ENCODE data around the gene KLHL5.
A peak's percentile ranks its signal among the peaks of the same experiment; 100 is the strongest.
"Not testable (repeated sequence)": the region's sequence is repeated elsewhere in the genome, so short reads cannot be mapped to it uniquely, and the experiment has no call there.

The KLHL5 gene

GRCh38 chr4:39025552-39026085 is 36.4 kb upstream of the KLHL5 start:
- Histone ChIP-seq H3K9ac (ENCODE audit: insufficient read length) (no peak overlapping the region), H3K4me3 (no peak overlapping the region), H3K27ac (peak overlapping the region; percentile 42; the same call in 1 of the 2 replicates), H3K9me3 (ENCODE audit: low read depth, low read length) (no peaks in the 10 kb centered on the region), H3K36me3 (ENCODE audit: insufficient read depth, low read length) (no peaks in the 10 kb centered on the region)
- DNase-seq (ENCODE audit: low read depth, low spot score) = no peak
- no peak for TF ChIP-seq POLR2AphosphoS5 (IDR thresholded peaks at IDR 0.05; ENCODE audit: borderline replicate concordance, low read depth, low read length)
- TF ChIP-seq FOXP2 (optimal IDR thresholded peaks at IDR 0.05; ENCODE audit: control extremely low read depth, extremely low read length, insufficient read depth) = no peak
- TF ChIP-seq EZH2 (IDR thresholded peaks at IDR 0.05) = no peak

GRCh38 chr4:39026096-39026495 is 35.9 kb upstream of the KLHL5 start:
- no peak for DNase-seq (ENCODE audit: low read depth, low spot score)
- Histone ChIP-seq H3K27ac (peak overlapping the region; percentile 42; the same call in 1 of the 2 replicates), H3K9me3 (ENCODE audit: low read depth, low read length) (no peaks in the 10 kb centered on the region), H3K9ac (ENCODE audit: insufficient read length) (no peak overlapping the region), H3K36me3 (ENCODE audit: insufficient read depth, low read length) (no peaks in the 10 kb centered on the region), H3K4me3 (no peak overlapping the region)
- no peak for TF ChIP-seq POLR2AphosphoS5 (IDR thresholded peaks at IDR 0.05; ENCODE audit: borderline replicate concordance, low read depth, low read length)
- no peak for TF ChIP-seq EZH2 (IDR thresholded peaks at IDR 0.05)
- no peak for TF ChIP-seq FOXP2 (optimal IDR thresholded peaks at IDR 0.05; ENCODE audit: control extremely low read depth, extremely low read length, insufficient read depth)

GRCh38 chr4:39029752-39030694 is 32.0 kb upstream of the KLHL5 start:
- DNase-seq (ENCODE audit: low read depth, low spot score) = no peak
- no peaks in the 10 kb centered on the region for H3K36me3 ChIP-seq (ENCODE audit: insufficient read depth, low read length)
- H3K9me3 ChIP-seq (ENCODE audit: low read depth, low read length) = no peaks in the 10 kb centered on the region
- TF ChIP-seq FOXP2 (optimal IDR thresholded peaks at IDR 0.05; ENCODE audit: control extremely low read depth, extremely low read length, insufficient read depth) (no peak), EZH2 (IDR thresholded peaks at IDR 0.05) (no peak), POLR2AphosphoS5 (IDR thresholded peaks at IDR 0.05; ENCODE audit: borderline replicate concordance, low read depth, low read length) (no peak)
- no peak overlapping the region for H3K4me3 ChIP-seq
- no peak overlapping the region for H3K27ac ChIP-seq
- no peak overlapping the region for H3K9ac ChIP-seq (ENCODE audit: insufficient read length)

- Histone ChIP-seq H3K9ac (ENCODE audit: insufficient read length) (no peak overlapping the region), H3K36me3 (ENCODE audit: insufficient read depth, low read length) (no peaks in the 10 kb centered on the region), H3K4me3 (no peak overlapping the region), H3K27ac (no peak overlapping the region), H3K9me3 (ENCODE audit: low read depth, low read length) (no peaks in the 10 kb centered on the region)
- TF ChIP-seq EZH2 (IDR thresholded peaks at IDR 0.05) = no peak
- no peak for TF ChIP-seq FOXP2 (optimal IDR thresholded peaks at IDR 0.05; ENCODE audit: control extremely low read depth, extremely low read length, insufficient read depth)
- DNase-seq (ENCODE audit: low read depth, low spot score) = no peak
Measured at GRCh38 chr4:39030725-39031124, 31.3 kb upstream of the KLHL5 start.

GRCh38 chr4:39031590-39032020 is 30.4 kb upstream of the KLHL5 start:
- not testable (repeated sequence) for H3K9ac ChIP-seq (ENCODE audit: insufficient read length); DNase-seq (ENCODE audit: low read depth, low spot score); H3K4me3 ChIP-seq; H3K27ac ChIP-seq; H3K36me3 ChIP-seq (ENCODE audit: insufficient read depth, low read length); H3K9me3 ChIP-seq (ENCODE audit: low read depth, low read length)

GRCh38 chr4:39032218-39033085 is 29.6 kb upstream of the KLHL5 start, which contains the start of gene TMEM156:
Gene TMEM156 (minus strand): TSS chr4:39032409. CDS start chr4:39032313, 96 bp downstream.
- DNase-seq (ENCODE audit: low read depth, low spot score) = no peak
- TF ChIP-seq FOXP2 (optimal IDR thresholded peaks at IDR 0.05; ENCODE audit: control extremely low read depth, extremely low read length, insufficient read depth) = no peak
- no peak for TF ChIP-seq EZH2 (IDR thresholded peaks at IDR 0.05)
- no peak for TF ChIP-seq POLR2AphosphoS5 (IDR thresholded peaks at IDR 0.05; ENCODE audit: borderline replicate concordance, low read depth, low read length)
- Histone ChIP-seq H3K36me3 (ENCODE audit: insufficient read depth, low read length) (no peaks in the 10 kb centered on the region), H3K27ac (no peak within 1 kb of the TSS), H3K4me3 (no peak within 1 kb of the TSS), H3K9me3 (ENCODE audit: low read depth, low read length) (no peaks in the 10 kb centered on the region), H3K9ac (ENCODE audit: insufficient read length) (no peak within 1 kb of the TSS)

- no peak overlapping the region for H3K9ac ChIP-seq (ENCODE audit: insufficient read length)
Measured at GRCh38 chr4:39036172-39036571, 25.9 kb upstream of the KLHL5 start.

GRCh38 chr4:39037491-39037825 is 24.6 kb upstream of the KLHL5 start:
- H3K9ac ChIP-seq (ENCODE audit: insufficient read length) = no peak overlapping the region
- H3K36me3 ChIP-seq (ENCODE audit: insufficient read depth, low read length) = no peaks in the 10 kb centered on the region
- H3K27ac ChIP-seq = 0 out of 2 replicates have a peak overlapping the region, but pooled peaks have one; percentile 13
- no peak overlapping the region for H3K4me3 ChIP-seq
- DNase-seq (ENCODE audit: low read depth, low spot score) = no peak
- no peaks in the 10 kb centered on the region for H3K9me3 ChIP-seq (ENCODE audit: low read depth, low read length)
- TF ChIP-seq FOXP2 (optimal IDR thresholded peaks at IDR 0.05; ENCODE audit: control extremely low read depth, extremely low read length, insufficient read depth) = no peak

More at GRCh38 chr4:39036172-39036571, 25.9 kb upstream of the KLHL5 start:
- Histone ChIP-seq H3K36me3 (ENCODE audit: insufficient read depth, low read length) (no peaks in the 10 kb centered on the region), H3K4me3 (no peak overlapping the region), H3K27ac (no peak overlapping the region), H3K9me3 (ENCODE audit: low read depth, low read length) (no peaks in the 10 kb centered on the region)
- TF ChIP-seq EZH2 (IDR thresholded peaks at IDR 0.05) (no peak), FOXP2 (optimal IDR thresholded peaks at IDR 0.05; ENCODE audit: control extremely low read depth, extremely low read length, insufficient read depth) (no peak), POLR2AphosphoS5 (IDR thresholded peaks at IDR 0.05; ENCODE audit: borderline replicate concordance, low read depth, low read length) (no peak)
- DNase-seq (ENCODE audit: low read depth, low spot score) = no peak
